Mesenchymal stem cell (in vitro differentiated cells and primary cell): ENCODE data around the gene COQ8B.

Experiments used
- DNase-seq: peaks from one replicate; pipeline ENCODE4 v3.0.0-alpha.2; 2013
- H2AFZ ChIP-seq: one replicate; pipeline ENCODE4 v1.6.1; 2013; ENCODE audit warnings: low read depth, mild to moderate bottlenecking, control low read depth, inconsistent platforms, low read length, moderate library complexity
- H2AK5ac ChIP-seq: 2 replicates; pipeline ENCODE4 v1.6.1; 2013; ENCODE audit warnings: low read length, moderate library complexity, mild to moderate bottlenecking, inconsistent platforms; ENCODE audit not compliant: severe bottlenecking
- H2BK120ac ChIP-seq: one replicate; pipeline ENCODE4 v1.6.1; 2013; ENCODE audit warnings: low read depth, mild to moderate bottlenecking, inconsistent platforms, low read length, moderate library complexity
- H2BK12ac ChIP-seq, 2 experiments: one replicate each; pipeline ENCODE4 v1.6.1; 2013; ENCODE audit warnings: inconsistent platforms in 2 of 2, low read length in 2 of 2, mild to moderate bottlenecking in 2 of 2, moderate library complexity in 2 of 2, control low read depth in 1 of 2
- H2BK15ac ChIP-seq: one replicate; pipeline ENCODE4 v1.6.1; 2013; ENCODE audit warnings: mild to moderate bottlenecking, low read depth, inconsistent platforms; ENCODE audit not compliant: poor library complexity, severe bottlenecking
- H2BK5ac ChIP-seq: 2 replicates; pipeline ENCODE4 v1.6.1; 2013; ENCODE audit warnings: low read depth, mild to moderate bottlenecking, low read length, control low read depth, inconsistent platforms; ENCODE audit not compliant: poor library complexity, severe bottlenecking
- H3K14ac ChIP-seq, 2 experiments: one replicate each; pipeline ENCODE4 v1.6.1; 2013; ENCODE audit warnings: inconsistent platforms in 2 of 2, low read length in 2 of 2, control low read depth in 1 of 2, mild to moderate bottlenecking in 1 of 2, moderate library complexity in 1 of 2
- H3K18ac ChIP-seq, 2 experiments: one replicate each; pipeline ENCODE4 v1.6.1; 2013; ENCODE audit warnings: inconsistent platforms in 2 of 2, low read length in 2 of 2, control low read depth in 1 of 2, low read depth in 1 of 2, mild to moderate bottlenecking in 1 of 2
- H3K23ac ChIP-seq, 2 experiments: one replicate each; pipeline ENCODE4 v1.6.1; 2013; ENCODE audit warnings: inconsistent platforms in 2 of 2, low read length in 2 of 2, mild to moderate bottlenecking in 2 of 2, moderate library complexity in 2 of 2, control low read depth in 1 of 2
- H3K27ac ChIP-seq: 2 replicates; pipeline ENCODE4 v1.5.1; 2013; ENCODE audit warnings: mild to moderate bottlenecking, moderate library complexity, low read length, control low read depth, inconsistent platforms; ENCODE audit not compliant: poor library complexity, severe bottlenecking
- H3K27me3 ChIP-seq, 2 experiments: 2 replicates each; pipeline versions ENCODE4 v1.6.1 to v1.7.0; 2013; ENCODE audit warnings: low read length in 2 of 2, mild to moderate bottlenecking in 2 of 2, moderate library complexity in 2 of 2, control low read depth in 1 of 2, inconsistent platforms in 1 of 2; ENCODE audit not compliant: control insufficient read depth in 1 of 2, insufficient read depth in 1 of 2
- H3K36me3 ChIP-seq, 2 experiments: 2 replicates each; pipeline versions ENCODE4 v1.6.1 to v1.7.0; 2013; ENCODE audit warnings: low read length in 2 of 2, control low read depth in 1 of 2, inconsistent platforms in 1 of 2, low read depth in 1 of 2, mild to moderate bottlenecking in 1 of 2; ENCODE audit not compliant: insufficient read depth in 2 of 2, control insufficient read depth in 1 of 2
- H3K4ac ChIP-seq, 2 experiments: one replicate each; pipeline ENCODE4 v1.6.1; 2013; ENCODE audit warnings: inconsistent platforms in 2 of 2, low read length in 2 of 2, mild to moderate bottlenecking in 2 of 2, moderate library complexity in 2 of 2, control low read depth in 1 of 2, low read depth in 1 of 2
- H3K4me1 ChIP-seq: 2 replicates; pipeline ENCODE4 v1.6.1; 2013; ENCODE audit warnings: low read depth, low read length, control low read depth; ENCODE audit not compliant: control insufficient read depth, insufficient read depth
- H3K4me2 ChIP-seq: 2 replicates; pipeline ENCODE4 v1.6.1; 2013; ENCODE audit warnings: low read length, mild to moderate bottlenecking, inconsistent platforms; ENCODE audit not compliant: poor library complexity, severe bottlenecking
- H3K4me3 ChIP-seq, 2 experiments: 2 replicates each; pipeline versions ENCODE4 v1.5.1 to v1.7.0; 2013; ENCODE audit warnings: low read length in 2 of 2, mild to moderate bottlenecking in 2 of 2, control low read depth in 1 of 2, low read depth in 1 of 2; ENCODE audit not compliant: insufficient read depth in 1 of 2
- H3K79me1 ChIP-seq: replicated peaks from 2 replicates; pipeline ENCODE4 v1.6.1; 2013; ENCODE audit warnings: mild to moderate bottlenecking, control low read depth, low read length, inconsistent platforms; ENCODE audit not compliant: poor library complexity, severe bottlenecking
- H3K9ac ChIP-seq: 2 replicates; pipeline ENCODE4 v1.7.0; 2013; ENCODE audit warnings: mild to moderate bottlenecking, low read length, moderate library complexity
- H3K9me3 ChIP-seq: 2 replicates; pipeline ENCODE4 v1.7.0; 2013; ENCODE audit warnings: mild to moderate bottlenecking, low read length; ENCODE audit not compliant: control insufficient read depth
- H4K8ac ChIP-seq: one replicate; pipeline ENCODE4 v1.6.1; 2013; ENCODE audit warnings: inconsistent platforms, mild to moderate bottlenecking, low read length, moderate library complexity
- H4K91ac ChIP-seq: one replicate; pipeline ENCODE4 v1.6.1; 2013; ENCODE audit warnings: mild to moderate bottlenecking, low read length, inconsistent platforms
- WGBS: methylation state at CpG from one replicate; pipeline ENCODE4 v1.1.7; 2013; ENCODE audit warnings: mixed read lengths; 5-methylcytosine and 5-hydroxymethylcytosine counted together

COQ8B gene

DNA sequence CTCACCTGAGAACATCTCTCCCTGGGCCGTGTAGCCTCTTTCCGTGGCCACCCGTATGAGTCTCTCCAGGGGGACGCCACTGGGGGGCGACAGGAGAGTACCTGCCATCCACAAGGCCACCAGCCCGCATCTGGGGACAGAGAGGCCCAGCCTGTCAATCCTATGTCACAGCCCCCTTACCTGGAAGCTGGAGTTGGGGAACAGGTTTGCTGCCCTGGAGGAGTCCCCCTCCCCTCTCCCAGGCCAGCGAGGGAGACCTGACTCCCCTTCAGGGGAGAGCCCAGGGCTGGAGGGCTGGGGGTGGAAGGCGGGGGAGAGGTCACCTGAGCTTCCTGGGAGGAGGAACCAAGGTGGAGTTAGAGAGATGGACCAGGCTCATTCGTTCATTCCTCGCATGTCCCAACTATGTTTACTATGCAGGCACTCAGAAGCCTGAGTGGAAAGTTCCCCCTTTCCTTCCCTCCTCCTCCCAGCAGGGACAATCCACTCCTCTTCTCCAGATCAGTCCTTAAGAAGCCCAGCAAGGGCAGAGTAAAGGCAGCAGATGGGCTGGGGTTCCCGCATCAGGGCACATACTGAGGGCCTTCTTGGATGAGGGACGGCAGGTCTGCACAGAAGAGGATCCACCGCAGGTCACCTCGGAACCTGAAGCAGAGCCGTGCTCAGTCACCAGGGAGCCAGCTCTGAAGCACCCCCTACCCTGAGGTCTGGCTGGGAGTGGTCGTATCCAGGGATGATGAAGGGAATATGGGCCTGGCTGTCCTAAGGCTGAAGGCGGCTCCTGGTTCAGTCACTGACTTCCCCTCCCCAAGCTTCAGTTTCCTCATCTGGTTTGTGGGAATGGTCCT lies 28.1 kb upstream of the COQ8B start:
- Histone ChIP-seq H3K4me2 (no peak overlapping the region), H3K9me3 (no peaks in the 10 kb centered on the region), H3K36me3 (peaks cover 15 to 28% of the 10 kb centered on the region in 2 experiments), H2AFZ (no peak overlapping the region), H2BK15ac (peak overlapping the region; percentile 90), H2BK12ac (peak overlapping the region; percentile 82 to 88), H2BK5ac (no peak overlapping the region), H2AK5ac (peak overlapping the region; percentile 78), H3K4me3 (no peak overlapping the region), H3K23ac (no peak overlapping the region), H3K79me1 (peaks cover 20% of the 10 kb centered on the region), H3K27me3 (no peaks in the 10 kb centered on the region), H3K14ac (peak overlapping the region in 1 of 2 experiments; percentile 12), H3K18ac (peak overlapping the region; percentile 37 to 95), H3K4me1 (peaks cover 31% of the 10 kb centered on the region), H4K8ac (peak overlapping the region; percentile 90), H3K9ac (peak overlapping the region; percentile 36), H3K27ac (peak overlapping the region; percentile 89), H3K4ac (peak overlapping the region; percentile 69 to 80), H4K91ac (peak overlapping the region; percentile 94), H2BK120ac (peak overlapping the region; percentile 61)
- 76% methylated on average over 14 of the region's 17 CpGs for WGBS
- DNase-seq, result peak; percentile 47

GRCh38 chr19:40743926-40744325 lies 27.2 kb upstream of the COQ8B start:
- Histone ChIP-seq H2BK120ac (no peak overlapping the region), H4K91ac (peak overlapping the region; percentile 57), H3K4me2 (no peak overlapping the region), H3K18ac (peak overlapping the region; percentile 5 to 37), H3K27me3 (no peaks in the 10 kb centered on the region), H3K4me1 (peaks cover 23% of the 10 kb centered on the region), H2BK12ac (peak overlapping the region; percentile 61 to 80), H4K8ac (no peak overlapping the region), H3K79me1 (peaks cover 13% of the 10 kb centered on the region), H3K14ac (no peak overlapping the region), H3K23ac (no peak overlapping the region), H2BK15ac (no peak overlapping the region), H3K27ac (no peak overlapping the region), H3K4me3 (no peak overlapping the region), H3K36me3 (peaks cover 23 to 36% of the 10 kb centered on the region in 2 experiments), H3K9me3 (no peaks in the 10 kb centered on the region), H3K9ac (no peak overlapping the region), H3K4ac (peak overlapping the region in 1 of 2 experiments; percentile 20), H2AFZ (no peak overlapping the region), H2AK5ac (peak overlapping the region; percentile 71), H2BK5ac (no peak overlapping the region)
- 94% methylated on average over 10 of the region's 10 CpGs for WGBS
- DNase-seq, result no peak

GRCh38 chr19:40742886-40743285 lies 26.2 kb upstream of the COQ8B start:
- no peak overlapping the region for H3K4ac ChIP-seq
- WGBS, result 96% methylated on average over 12 of the region's 12 CpGs

GRCh38 chr19:40742477-40742876 lies 25.8 kb upstream of the COQ8B start:
- Histone ChIP-seq H3K23ac (no peak overlapping the region), H4K8ac (no peak overlapping the region), H3K27me3 (no peaks in the 10 kb centered on the region), H3K4ac (no peak overlapping the region), H3K9ac (no peak overlapping the region), H3K18ac (no peak overlapping the region), H3K4me3 (no peak overlapping the region), H3K36me3 (peaks cover 33 to 41% of the 10 kb centered on the region in 2 experiments), H2BK5ac (no peak overlapping the region), H3K79me1 (peaks cover 4% of the 10 kb centered on the region), H2BK15ac (no peak overlapping the region), H3K27ac (no peak overlapping the region), H2BK12ac (peak overlapping the region in 1 of 2 experiments; percentile 15), H3K9me3 (no peaks in the 10 kb centered on the region), H2AFZ (no peak overlapping the region), H2BK120ac (no peak overlapping the region), H3K4me1 (peaks cover 19% of the 10 kb centered on the region), H3K14ac (no peak overlapping the region), H4K91ac (no peak overlapping the region), H2AK5ac (no peak overlapping the region), H3K4me2 (no peak overlapping the region)
- 96% methylated on average over 17 of the region's 17 CpGs for WGBS
- DNase-seq, result no peak

More at GRCh38 chr19:40742886-40743285, 26.2 kb upstream of the COQ8B start:
- no peaks in the 10 kb centered on the region for H3K27me3 ChIP-seq
- no peak overlapping the region for H3K27ac ChIP-seq
- H4K91ac ChIP-seq, result no peak overlapping the region
- no peak overlapping the region for H2AK5ac ChIP-seq
- H3K9me3 ChIP-seq, result no peaks in the 10 kb centered on the region
- no peak overlapping the region for H2BK120ac ChIP-seq
- no peak overlapping the region for H3K4me3 ChIP-seq
- DNase-seq, result no peak
- no peak overlapping the region for H3K4me2 ChIP-seq
- H2AFZ ChIP-seq, result no peak overlapping the region
- H3K14ac ChIP-seq, result no peak overlapping the region
- H3K79me1 ChIP-seq, result peaks cover 6% of the 10 kb centered on the region
- no peak overlapping the region for H2BK12ac ChIP-seq
- peaks cover 30 to 38% of the 10 kb centered on the region in 2 experiments for H3K36me3 ChIP-seq
- no peak overlapping the region for H3K9ac ChIP-seq
- no peak overlapping the region for H2BK5ac ChIP-seq
- no peak overlapping the region for H4K8ac ChIP-seq
- H3K18ac ChIP-seq, result no peak overlapping the region
- no peak overlapping the region for H3K23ac ChIP-seq
- H2BK15ac ChIP-seq, result no peak overlapping the region
- H3K4me1 ChIP-seq, result peaks cover 19% of the 10 kb centered on the region
